Peyer's patch (tissue), 4 donors: ENCODE measurements around the gene KLHDC8A. TPM values are rescaled to one million over a fixed set of nuclear protein-coding genes. Genes with fewer than 3 reads are reported as not detected.

ENCODE experiments used
- DNase-seq, 3 donors: peaks; one replicate each; pipeline ENCODE4 v3.0.0-alpha.2; 2017 to 2019
- H3K27ac ChIP-seq, 4 donors: fragments of 200-600 bp; sonication (generic); one replicate each; pipeline ENCODE4 v1.5.1; 2016 to 2019
- H3K27me3 ChIP-seq, 2 donors: fragments of 200-600 bp; sonication (generic); one replicate each; pipeline ENCODE4 v1.5.1; 2019
- H3K36me3 ChIP-seq, 3 donors: fragments of 200-600 bp; sonication (generic); one replicate each; pipeline ENCODE4 v1.5.1; 2016 to 2019
- H3K4me1 ChIP-seq, 4 donors: fragments of 200-600 bp; sonication (generic); one replicate each; pipeline ENCODE4 v1.5.1; 2016 to 2019
- H3K4me3 ChIP-seq, 4 donors: fragments of 200-600 bp; sonication (generic); 1 replicate in 3 of 4; 2 replicates in 1 of 4; pipeline ENCODE4 v1.5.1; 2016 to 2019; ENCODE audit warnings: mild to moderate bottlenecking in 1 of 4
- H3K9me3 ChIP-seq, 4 donors: fragments of 200-600 bp; sonication (generic); one replicate each; pipeline ENCODE4 v1.5.1; 2016 to 2019; ENCODE audit warnings: mild to moderate bottlenecking in 1 of 4
- POLR2A ChIP-seq, 2 donors: fragments of 450-650 bp; IDR thresholded peaks; one replicate each; pipeline ENCODE4 v1.5.1; 2017; ENCODE audit warnings: antibody characterized with exemption in 2 of 2, mild to moderate bottlenecking in 2 of 2, moderate library complexity in 2 of 2
- total RNA-seq, 4 donors: library from RNA; depleted of rRNA; stranded (reverse); fragments of >200 nt; gene quantifications; one replicate each; pipeline ENCODE4 v1.1.0, GENCODE V29; 2016
- TF ChIP-seq, protein P1 (sequence below), 6 experiments: fragments of 450-650 bp in 4 of 6; fragments of 200-600 bp in 2 of 6; sonication (generic) in 1 of 6; IDR thresholded peaks; one replicate each; pipeline ENCODE4 v1.5.1; 2017 to 2019; ENCODE audit warnings: antibody characterized with exemption in 6 of 6, mild to moderate bottlenecking in 3 of 6, moderate library complexity in 1 of 6

KLHDC8A gene
- total RNA-seq, 4 donors from 2014 or later: not detected

DNA sequence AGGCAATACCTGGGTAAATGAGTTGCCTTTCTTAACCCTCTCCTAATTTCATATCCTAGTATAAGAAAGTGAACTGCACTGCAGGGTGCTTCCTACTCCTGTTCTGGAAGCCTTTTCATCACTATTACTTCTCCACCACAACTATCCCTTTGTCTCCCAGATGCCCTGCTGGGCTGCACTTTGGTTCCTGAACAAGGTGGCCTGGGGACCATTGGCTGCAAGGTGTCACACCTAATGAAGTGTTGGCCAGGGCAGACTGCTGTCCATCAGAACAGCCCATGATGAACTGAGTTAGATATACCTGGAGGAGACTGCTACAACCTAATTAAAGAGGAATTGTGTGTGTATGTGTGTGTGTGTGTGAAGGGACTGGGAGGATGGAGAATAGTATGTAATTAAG lies 1.9 kb upstream of the KLHDC8A start:
- TF ChIP-seq, protein P1, sequence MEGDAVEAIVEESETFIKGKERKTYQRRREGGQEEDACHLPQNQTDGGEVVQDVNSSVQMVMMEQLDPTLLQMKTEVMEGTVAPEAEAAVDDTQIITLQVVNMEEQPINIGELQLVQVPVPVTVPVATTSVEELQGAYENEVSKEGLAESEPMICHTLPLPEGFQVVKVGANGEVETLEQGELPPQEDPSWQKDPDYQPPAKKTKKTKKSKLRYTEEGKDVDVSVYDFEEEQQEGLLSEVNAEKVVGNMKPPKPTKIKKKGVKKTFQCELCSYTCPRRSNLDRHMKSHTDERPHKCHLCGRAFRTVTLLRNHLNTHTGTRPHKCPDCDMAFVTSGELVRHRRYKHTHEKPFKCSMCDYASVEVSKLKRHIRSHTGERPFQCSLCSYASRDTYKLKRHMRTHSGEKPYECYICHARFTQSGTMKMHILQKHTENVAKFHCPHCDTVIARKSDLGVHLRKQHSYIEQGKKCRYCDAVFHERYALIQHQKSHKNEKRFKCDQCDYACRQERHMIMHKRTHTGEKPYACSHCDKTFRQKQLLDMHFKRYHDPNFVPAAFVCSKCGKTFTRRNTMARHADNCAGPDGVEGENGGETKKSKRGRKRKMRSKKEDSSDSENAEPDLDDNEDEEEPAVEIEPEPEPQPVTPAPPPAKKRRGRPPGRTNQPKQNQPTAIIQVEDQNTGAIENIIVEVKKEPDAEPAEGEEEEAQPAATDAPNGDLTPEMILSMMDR (IDR thresholded peaks at IDR 0.05): no peak
- no peak for TF ChIP-seq POLR2A (IDR thresholded peaks at IDR 0.05)
- no peak overlapping the region for H3K27ac ChIP-seq
- no peaks in the 10 kb centered on the region for H3K27me3 ChIP-seq
- H3K4me1 ChIP-seq: peaks cover 0 to 14% (median 0%) of the 10 kb centered on the region in 4 donors
- DNase-seq: no peak
- H3K36me3 ChIP-seq: no peaks in the 10 kb centered on the region
- no peak overlapping the region for H3K4me3 ChIP-seq
- no peaks in the 10 kb centered on the region for H3K9me3 ChIP-seq

DNA sequence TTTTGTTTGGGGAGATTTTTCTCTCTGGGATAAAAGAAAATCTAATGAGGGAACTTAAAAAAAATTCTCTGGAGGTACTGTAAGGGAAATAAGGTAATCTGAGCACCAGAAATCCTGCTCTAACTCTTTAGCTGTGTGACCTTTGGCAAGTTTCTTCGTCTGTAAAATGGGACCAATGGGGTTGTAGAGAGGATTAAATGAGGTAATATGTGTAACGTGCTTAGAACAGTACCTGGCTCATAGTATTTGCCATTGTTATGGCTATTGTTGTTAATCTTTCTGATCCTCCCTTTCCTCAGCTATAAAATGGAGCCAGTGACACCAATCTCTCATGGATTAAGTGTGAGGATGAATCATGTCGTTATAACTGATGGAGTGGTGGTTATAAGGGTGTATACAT lies 845 bp upstream of the KLHDC8A start:
- no peak for DNase-seq
- H3K27me3 ChIP-seq: no peaks in the 10 kb centered on the region
- TF ChIP-seq POLR2A (IDR thresholded peaks at IDR 0.05): no peak
- TF ChIP-seq, protein P1 (IDR thresholded peaks at IDR 0.05): no peak
- H3K4me1 ChIP-seq: peaks cover 0 to 14% (median 0%) of the 10 kb centered on the region in 4 donors
- no peak overlapping the region for H3K27ac ChIP-seq
- no peak overlapping the region for H3K4me3 ChIP-seq
- no peaks in the 10 kb centered on the region for H3K36me3 ChIP-seq
- no peaks in the 10 kb centered on the region for H3K9me3 ChIP-seq

DNA sequence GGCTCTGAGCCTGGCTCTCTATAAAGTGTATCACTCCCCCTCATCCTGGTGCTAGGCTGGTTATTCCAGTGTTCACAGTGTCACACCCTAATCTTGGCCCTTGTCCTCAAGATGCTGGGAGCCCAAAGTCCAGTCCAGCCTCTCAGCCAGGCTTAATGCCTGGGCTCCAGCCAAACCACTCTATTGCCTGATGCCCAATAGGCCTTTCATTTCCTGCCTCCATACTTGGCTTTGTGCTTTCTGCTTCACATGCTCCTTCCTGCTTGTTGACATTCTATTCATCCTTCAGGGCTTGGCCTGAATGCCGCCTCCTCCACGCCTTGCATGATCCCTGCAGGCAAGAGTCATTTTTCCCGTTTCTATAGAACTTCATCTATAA lies 1.7 kb downstream of the KLHDC8A start:
- Histone ChIP-seq H3K36me3 (no peaks in the 10 kb centered on the region), H3K27ac (peak overlapping the region in 2 of 4 donors; percentile 39 to 76)
- TF ChIP-seq, protein P1 (IDR thresholded peaks at IDR 0.05): no peak
- no peak for TF ChIP-seq POLR2A (IDR thresholded peaks at IDR 0.05)

DNA sequence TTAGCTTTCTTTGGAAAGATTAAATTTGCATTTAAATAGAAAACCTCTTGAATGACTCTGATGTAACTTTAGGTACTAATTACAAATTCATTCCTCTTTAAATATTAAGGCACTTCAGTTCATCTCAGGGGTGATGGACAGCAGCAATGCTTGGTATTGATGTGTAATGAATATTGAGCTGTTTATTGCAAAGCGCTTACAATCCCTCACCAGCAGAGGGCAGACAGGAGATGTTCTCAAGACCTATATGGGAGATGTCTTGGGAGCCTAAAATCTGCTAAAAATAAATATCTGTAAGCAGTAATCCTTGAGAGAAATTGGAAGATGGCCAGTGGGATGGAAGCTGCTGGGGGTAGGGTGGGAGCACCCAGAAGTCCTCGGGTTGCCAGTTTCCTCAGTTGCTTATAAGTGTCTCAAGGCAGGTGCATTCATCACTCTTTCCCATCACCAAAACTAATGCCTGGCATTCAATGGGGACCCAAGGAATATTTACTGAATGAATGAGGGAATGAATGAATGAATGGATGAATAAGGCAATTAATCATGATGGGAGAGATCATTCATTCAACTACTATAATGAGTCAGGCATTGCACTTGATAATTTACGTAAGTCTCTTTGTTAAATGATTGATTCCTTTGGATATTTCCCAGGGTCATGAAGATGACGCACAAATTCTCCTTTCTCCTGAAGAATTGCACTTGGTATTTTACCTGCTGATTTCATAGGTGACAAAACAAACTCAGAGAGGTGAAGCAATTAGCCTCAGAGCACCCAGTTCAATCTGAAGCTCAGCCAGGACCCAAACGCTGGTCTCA lies 2.3 kb downstream of the KLHDC8A start:
- Histone ChIP-seq H3K4me3 (no peak overlapping the region), H3K27ac (peak overlapping the region in 2 of 4 donors; percentile 39 to 76), H3K4me1 (peaks cover 0 to 14% (median 0%) of the 10 kb centered on the region in 4 donors), H3K9me3 (no peaks in the 10 kb centered on the region), H3K36me3 (no peaks in the 10 kb centered on the region), H3K27me3 (no peaks in the 10 kb centered on the region)
- TF ChIP-seq POLR2A (IDR thresholded peaks at IDR 0.05): no peak
- TF ChIP-seq, protein P1 (IDR thresholded peaks at IDR 0.05): peak; percentile 76 to 87 (median 82)
- peak in 2 of 3 donors; percentile 70 to 83 for DNase-seq

More for the DNA sequence above, 1.7 kb downstream of the KLHDC8A start:
- H3K9me3 ChIP-seq: no peaks in the 10 kb centered on the region
- H3K4me1 ChIP-seq: peaks cover 0 to 14% (median 0%) of the 10 kb centered on the region in 4 donors
- no peaks in the 10 kb centered on the region for H3K27me3 ChIP-seq
- peak in 2 of 3 donors; percentile 84 to 89 for DNase-seq
- no peak overlapping the region for H3K4me3 ChIP-seq

DNA sequence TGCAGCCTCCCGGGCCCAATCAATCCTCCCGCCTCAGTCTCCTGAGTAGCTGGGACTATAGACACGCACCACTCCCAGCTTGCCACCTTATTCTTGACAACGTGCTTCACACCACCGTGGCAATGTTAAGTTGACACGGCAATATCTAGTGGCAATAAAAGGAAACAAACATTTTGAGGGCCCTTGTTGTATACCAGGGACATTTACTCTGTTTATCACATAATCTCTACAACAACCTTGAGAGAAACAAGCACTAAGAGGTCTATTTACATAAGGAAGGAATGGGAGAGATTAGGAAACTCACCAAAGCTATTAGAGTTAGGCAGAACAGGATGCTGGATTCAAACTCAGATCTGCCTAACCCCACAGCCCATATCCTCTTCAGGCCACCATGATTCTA lies 3.1 kb downstream of the KLHDC8A start:
- no peak for DNase-seq
- H3K27me3 ChIP-seq: no peaks in the 10 kb centered on the region
- H3K36me3 ChIP-seq: no peaks in the 10 kb centered on the region
- peaks cover 0 to 14% (median 0%) of the 10 kb centered on the region in 4 donors for H3K4me1 ChIP-seq
- H3K9me3 ChIP-seq: no peaks in the 10 kb centered on the region
- TF ChIP-seq POLR2A (IDR thresholded peaks at IDR 0.05): no peak
- no peak overlapping the region for H3K4me3 ChIP-seq
- no peak overlapping the region for H3K27ac ChIP-seq

DNA sequence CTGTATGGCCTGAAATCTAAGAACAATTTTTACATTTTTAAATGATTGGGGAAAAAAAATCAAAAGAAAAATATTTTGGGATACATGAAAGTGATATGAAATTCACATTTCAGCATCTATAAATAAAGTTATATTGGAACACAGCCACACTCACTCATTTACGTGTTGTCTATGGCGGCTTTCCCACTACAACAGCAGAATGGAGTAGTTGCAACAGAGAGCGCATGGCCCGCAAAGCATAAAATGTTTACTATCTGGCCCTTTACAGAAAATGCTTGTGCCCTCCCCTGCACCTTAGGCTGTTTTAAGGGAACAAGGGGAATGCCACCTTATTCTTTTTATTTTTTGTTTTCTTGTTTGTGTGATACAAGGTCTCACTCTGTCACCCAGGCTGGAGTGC lies 3.5 kb downstream of the KLHDC8A start:
- H3K27me3 ChIP-seq: no peaks in the 10 kb centered on the region
- TF ChIP-seq POLR2A (IDR thresholded peaks at IDR 0.05): no peak
- no peak overlapping the region for H3K27ac ChIP-seq
- peaks cover 0 to 14% (median 0%) of the 10 kb centered on the region in 4 donors for H3K4me1 ChIP-seq
- no peak overlapping the region for H3K4me3 ChIP-seq
- no peak for DNase-seq
- H3K36me3 ChIP-seq: no peaks in the 10 kb centered on the region
- H3K9me3 ChIP-seq: no peaks in the 10 kb centered on the region
